ENCODE measurements around the gene FARP1.
"Not testable (repeated sequence)": the region's sequence is repeated elsewhere in the genome, so short reads cannot be mapped to it uniquely, and the experiment has no call there.

FARP1 gene

GRCh38 chr13:98345107-98345935 lies 202.4 kb downstream of the FARP1 start:
- DNase-seq = peak; percentile 9

DNA sequence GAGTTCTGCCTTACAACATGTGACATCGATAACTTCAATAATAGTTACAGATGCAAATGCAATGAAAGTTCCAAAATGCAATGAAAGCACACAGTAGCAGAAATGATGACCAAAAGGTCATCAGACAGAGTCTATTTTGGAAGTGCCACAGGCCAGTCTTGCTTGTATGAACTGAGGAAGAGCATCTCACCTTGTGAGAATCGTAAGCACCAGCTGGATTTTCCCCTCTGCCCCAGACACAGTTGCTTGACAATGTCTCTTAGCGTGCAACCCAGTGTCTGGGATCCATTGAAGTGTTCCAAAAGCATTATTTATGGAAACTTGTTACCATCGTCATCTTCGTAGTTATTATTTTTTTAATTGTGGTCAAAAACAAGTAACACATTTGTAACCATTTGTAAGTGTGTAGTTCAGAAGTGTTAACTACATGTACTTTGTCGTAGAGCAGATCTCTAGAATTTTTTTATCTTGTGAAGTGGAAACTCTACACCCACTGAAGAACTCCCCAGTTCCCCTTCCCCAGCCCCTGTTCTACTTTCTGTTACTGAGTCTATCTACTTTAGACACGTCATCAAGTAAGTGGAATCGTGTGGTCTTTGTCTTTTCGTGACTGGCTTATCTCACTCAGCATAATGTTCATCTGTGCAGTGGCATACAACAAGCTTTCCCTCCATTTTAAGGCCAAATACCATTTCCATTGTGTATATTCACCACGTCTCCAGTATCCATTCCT lies 204.2 kb downstream of the FARP1 start:
- no peak for DNase-seq

- DNase-seq = no peak
Measured at GRCh38 chr13:98347756-98348155, 204.9 kb downstream of the FARP1 start.

DNA sequence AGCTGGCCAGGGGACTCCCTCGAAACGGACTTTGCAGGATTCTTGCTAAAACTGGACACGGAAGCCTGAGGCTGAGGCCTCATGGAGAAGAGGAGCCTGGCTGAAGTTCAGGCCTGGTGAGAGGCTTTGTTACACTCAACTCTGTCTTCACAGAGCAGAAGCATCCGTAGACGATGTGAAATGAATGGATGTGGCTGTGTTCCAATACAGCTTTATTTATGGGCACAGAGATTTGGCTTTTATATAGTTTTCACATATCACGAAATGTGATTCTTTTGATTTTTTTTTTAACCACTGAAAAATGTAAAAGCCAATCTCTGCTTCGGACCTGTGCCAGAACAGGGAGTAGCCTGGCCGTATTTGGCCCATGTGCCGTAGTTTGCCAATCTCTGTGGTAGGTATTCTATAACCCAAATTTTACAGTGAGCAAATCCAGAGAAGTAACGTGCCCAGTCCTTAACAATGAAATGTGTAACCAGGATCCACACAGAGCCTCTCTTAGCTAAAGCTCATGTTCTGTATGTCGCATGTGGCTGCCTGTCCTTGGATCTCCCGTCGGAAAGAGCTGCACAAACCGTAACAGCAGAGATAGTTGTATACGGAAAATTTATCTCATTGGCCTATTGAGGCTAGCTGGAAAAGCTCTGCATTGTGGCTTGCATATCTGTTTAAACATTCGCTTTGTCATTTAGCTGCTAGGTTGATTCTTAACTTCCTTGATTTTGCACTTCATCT lies 205.7 kb downstream of the FARP1 start:
- no peak for DNase-seq

DNA sequence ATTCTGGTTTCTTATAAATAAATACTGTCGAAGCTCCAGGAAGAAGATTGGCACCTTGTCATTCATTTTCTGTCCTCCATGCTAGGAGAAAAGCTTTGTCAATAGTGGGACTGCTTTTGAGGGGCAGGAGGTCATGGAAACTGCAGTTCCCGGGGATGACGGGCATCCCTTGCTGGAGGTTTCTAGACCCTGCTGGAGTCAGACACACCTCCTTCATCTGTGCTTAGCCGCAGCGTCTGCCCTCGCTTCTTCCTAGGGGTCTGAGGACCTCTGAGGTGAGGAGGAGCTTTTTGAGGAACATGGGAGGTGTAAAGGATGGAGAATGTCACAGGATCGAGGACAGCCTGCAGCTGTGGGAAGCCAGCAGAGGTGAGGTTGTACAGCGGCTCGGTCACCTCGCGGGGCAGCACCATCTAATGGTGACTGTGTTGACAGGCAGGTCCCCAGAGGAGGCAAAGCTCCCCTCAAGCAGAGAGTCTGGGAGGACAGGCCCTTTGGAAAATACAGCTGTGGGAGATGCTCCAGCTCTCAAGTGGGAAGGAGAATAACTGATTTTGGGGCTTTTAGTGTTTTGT lies 206.9 kb downstream of the FARP1 start:
- no peak for DNase-seq

DNA sequence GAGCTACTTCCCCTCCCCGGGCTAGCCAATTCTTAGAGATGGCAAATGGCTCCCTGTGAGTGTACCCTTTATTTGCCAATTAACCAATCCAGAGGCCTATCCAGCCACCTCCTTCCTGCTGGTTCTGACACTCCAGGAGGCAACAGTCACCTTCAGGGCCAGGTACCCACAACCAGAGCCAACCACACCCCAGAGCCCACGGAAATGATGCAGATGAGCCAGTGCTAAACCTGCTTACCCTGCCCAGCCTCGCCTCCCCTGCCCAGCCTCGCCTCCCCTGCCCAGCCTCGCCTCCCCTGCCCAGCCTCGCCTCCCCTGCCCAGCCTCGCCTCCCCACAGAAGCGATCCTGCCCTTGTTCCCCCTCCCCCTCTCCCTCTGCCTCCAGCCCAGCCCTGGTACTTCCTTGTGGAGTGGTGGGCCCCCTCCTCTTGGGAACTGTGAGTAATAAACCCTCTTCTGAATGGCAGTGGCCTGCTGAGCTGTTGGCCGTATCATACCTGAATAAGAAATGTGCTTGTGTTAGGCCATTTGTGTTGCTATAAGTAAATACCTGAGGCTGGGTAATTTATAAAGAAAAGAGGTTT lies 207.9 kb downstream of the FARP1 start:
- DNase-seq = no peak

DNA sequence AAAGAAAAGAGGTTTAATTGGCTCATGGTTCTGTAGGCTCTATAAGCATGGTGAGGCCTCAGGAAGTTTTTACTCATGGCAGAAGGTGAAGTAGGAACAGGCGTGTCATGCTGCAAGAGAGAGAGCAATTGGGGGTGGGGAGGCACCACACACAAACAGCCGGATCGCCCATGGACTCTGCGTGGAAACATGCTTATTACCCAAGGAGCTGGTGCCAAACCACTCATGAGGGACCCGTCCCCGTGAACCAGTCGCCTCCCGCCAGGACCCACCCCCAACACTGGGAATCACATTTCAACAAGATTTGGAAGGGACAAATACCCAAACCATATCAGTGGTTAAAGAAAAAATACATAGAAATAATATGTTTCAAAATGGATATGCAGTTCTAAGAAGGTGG lies 208.7 kb downstream of the FARP1 start:
- DNase-seq = no peak

GRCh38 chr13:98352226-98352625 lies 209.3 kb downstream of the FARP1 start:
- DNase-seq = no peak

DNA sequence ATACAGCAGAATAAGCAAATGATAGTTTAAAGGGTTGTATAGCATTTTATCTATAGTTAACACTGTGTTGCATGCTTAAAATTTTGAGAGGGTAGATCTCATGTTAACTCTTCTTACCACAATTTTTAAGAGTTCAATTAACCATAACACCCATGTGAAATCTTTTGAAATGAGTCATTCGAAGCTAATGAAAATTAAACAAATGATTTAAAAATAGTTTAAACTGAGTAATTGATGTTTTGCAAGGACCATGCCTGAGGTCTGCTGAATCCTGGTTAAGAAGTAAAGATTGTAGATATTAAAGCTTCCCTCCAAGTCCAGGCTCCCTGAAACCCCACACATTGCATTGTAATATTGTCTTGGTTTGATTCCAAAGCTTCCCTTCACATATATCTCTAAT lies 210.9 kb downstream of the FARP1 start:
- no peak for DNase-seq

- no peak for DNase-seq
Measured at GRCh38 chr13:98358937-98359336, 216.0 kb downstream of the FARP1 start.

- no peak for DNase-seq
Measured at GRCh38 chr13:98360545-98360944, 217.7 kb downstream of the FARP1 start.

DNA sequence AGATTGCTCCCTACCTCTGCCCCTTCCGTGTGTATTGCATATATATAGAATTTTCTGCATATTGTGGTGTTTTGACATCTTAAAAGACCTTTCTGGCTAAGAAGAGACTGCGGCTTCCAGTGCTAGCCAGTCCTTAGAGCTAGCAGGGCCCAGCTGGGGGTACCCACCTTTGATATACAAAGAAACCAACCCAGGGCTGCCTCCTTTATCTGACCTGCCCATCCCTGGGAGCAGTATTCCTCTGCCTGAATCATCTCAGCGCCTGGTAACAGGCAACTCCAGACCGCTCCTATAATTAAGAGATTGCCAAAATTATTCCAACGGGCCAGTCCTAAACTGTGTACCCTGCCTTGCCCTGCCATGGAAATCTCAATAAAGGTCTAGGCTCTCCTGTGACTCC lies 220.4 kb downstream of the FARP1 start:
- DNase-seq = no peak

DNA sequence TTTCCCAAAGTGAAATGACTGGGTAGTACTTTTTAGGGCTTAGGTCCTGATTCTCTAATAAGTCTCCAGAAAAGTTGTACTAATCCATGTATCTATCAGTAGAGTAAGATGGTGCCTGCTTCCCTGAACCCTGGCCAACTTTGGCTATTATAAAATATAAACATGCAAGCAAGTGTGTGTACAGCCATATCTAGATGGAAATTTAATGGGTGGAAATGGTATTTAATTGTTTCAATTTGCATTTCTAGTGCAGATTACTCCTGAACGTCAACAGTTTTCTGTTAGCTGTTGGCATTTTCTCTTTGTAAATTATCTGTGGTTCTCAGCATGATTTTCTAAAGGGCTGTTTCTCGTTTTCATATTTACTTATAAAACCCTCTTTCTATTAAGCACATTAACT lies 221.3 kb downstream of the FARP1 start:
- DNase-seq = no peak

GRCh38 chr13:98364647-98365046 lies 221.8 kb downstream of the FARP1 start:
- no peak for DNase-seq

- no peak for DNase-seq
Measured at GRCh38 chr13:98365302-98365701, 222.4 kb downstream of the FARP1 start.

- no peak for DNase-seq
Measured at GRCh38 chr13:98366010-98366409, 223.1 kb downstream of the FARP1 start.

GRCh38 chr13:98366443-98366842 lies 223.5 kb downstream of the FARP1 start:
- DNase-seq = no peak

GRCh38 chr13:98366959-98367358 lies 224.1 kb downstream of the FARP1 start:
- DNase-seq = no peak

- DNase-seq = no peak
Measured at GRCh38 chr13:98368019-98368418, 225.1 kb downstream of the FARP1 start.

DNA sequence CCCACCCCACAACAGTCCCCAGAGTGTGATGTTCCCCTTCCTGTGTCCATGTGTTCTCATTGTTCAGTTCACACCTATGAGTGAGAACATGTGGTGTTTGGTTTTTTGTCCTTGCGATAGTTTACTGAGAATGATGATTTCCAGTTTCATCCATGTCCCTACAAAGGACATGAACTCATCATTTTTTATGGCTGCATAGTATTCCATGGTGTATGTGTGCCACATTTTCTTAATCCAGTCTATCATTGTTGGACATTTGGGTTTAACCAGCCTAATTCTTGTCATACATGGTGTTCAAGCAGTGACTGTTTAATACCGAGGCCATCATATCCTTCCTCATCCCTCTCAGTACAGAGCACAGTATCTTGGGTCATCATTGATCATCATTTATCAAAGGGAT lies 226.6 kb downstream of the FARP1 start:
- not testable (repeated sequence) for DNase-seq

DNA sequence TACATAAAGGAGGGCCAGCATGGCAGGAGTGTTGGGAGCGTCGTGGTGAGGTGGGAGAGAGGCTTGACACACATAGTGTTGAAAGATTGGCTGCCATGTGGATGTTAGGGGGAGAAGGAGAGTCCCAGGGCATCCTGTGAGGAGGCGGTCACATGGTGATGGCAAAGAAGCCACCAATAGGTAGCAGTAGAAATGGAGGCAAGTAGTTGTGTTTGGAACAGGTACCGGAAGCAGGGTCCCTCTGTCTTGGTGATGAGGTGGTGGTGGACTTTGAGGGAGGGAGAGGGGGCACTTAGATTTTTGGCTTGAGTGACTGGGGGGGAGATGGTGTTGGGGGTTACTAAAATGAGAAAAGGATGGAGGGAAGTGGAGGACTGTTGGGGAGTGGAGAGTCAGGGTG lies 227.4 kb downstream of the FARP1 start:
- no peak for DNase-seq

GRCh38 chr13:98370806-98371515 lies 228.1 kb downstream of the FARP1 start:
- DNase-seq = no peak

Data from NCI-H2107 (cell line).